ENCODE data around the gene MRPS15. TPM values are rescaled to one million over a fixed set of nuclear protein-coding genes. Genes with fewer than 3 reads are reported as not detected.

MRPS15 gene
- polyA plus RNA-seq, 1 experiment: 34.4 TPM

GRCh38 chr1:36466370-36467026 is 2.3 kb upstream of the MRPS15 start:
- Histone ChIP-seq H3K36me3 (ENCODE audit: control insufficient read depth, insufficient read depth, low read length) (0 out of 2 replicates have a peak, but pooled peaks cover 3% of the 10 kb centered on the region), H3K4me3 (ENCODE audit: low read depth, low read length) (no peak overlapping the region), H3K27me3 (ENCODE audit: control insufficient read depth, insufficient read depth, low read length) (peaks cover 1% of the 10 kb centered on the region; the same call in 1 of the 2 replicates)
- no peak for TF ChIP-seq CTCF (IDR thresholded peaks at IDR 0.05; ENCODE audit: insufficient read depth, low read depth, low read length)
- ChIA-PET POLR2A (no interaction called here), CTCF (interaction anchor here (0.7 kb wide), 1 partner anchor 88 kb away, joined by 4 read pairs; no protein-coding TSS in a partner anchor)
- DNase-seq (ENCODE audit: low read depth): no peak

GRCh38 chr1:36465731-36466369 is 1.7 kb upstream of the MRPS15 start:
- H3K4me3 ChIP-seq (ENCODE audit: low read depth, low read length): no peak overlapping the region
- no peaks in the 10 kb centered on the region for H3K27me3 ChIP-seq (ENCODE audit: control insufficient read depth, insufficient read depth, low read length)
- TF ChIP-seq CTCF (IDR thresholded peaks at IDR 0.05; ENCODE audit: insufficient read depth, low read depth, low read length): no peak
- peaks cover 5% of the 10 kb centered on the region for H3K36me3 ChIP-seq (ENCODE audit: control insufficient read depth, insufficient read depth, low read length)
- ChIA-PET CTCF (no interaction called here), POLR2A (no interaction called here)
- no peak for DNase-seq (ENCODE audit: low read depth)

GRCh38 chr1:36464605-36465393 is 615 bp upstream of the MRPS15 start:
- no peak for DNase-seq (ENCODE audit: low read depth)
- no peak for TF ChIP-seq CTCF (IDR thresholded peaks at IDR 0.05; ENCODE audit: insufficient read depth, low read depth, low read length)
- ChIA-PET POLR2A (interaction anchor here (1.9 kb wide), 1 partner anchor 14 kb away, joined by 8 read pairs; the partner anchor contains the start of gene OSCP1), CTCF (no interaction called here)
- Histone ChIP-seq H3K36me3 (ENCODE audit: control insufficient read depth, insufficient read depth, low read length) (peaks cover 11% of the 10 kb centered on the region), H3K4me3 (ENCODE audit: low read depth, low read length) (peak overlapping the region; percentile 81), H3K27me3 (ENCODE audit: control insufficient read depth, insufficient read depth, low read length) (no peaks in the 10 kb centered on the region)

GRCh38 chr1:36463463-36463802 is 751 bp downstream of the MRPS15 start:
- H3K36me3 ChIP-seq (ENCODE audit: control insufficient read depth, insufficient read depth, low read length): peaks cover 11% of the 10 kb centered on the region
- H3K27me3 ChIP-seq (ENCODE audit: control insufficient read depth, insufficient read depth, low read length): no peaks in the 10 kb centered on the region
- no peak for TF ChIP-seq CTCF (IDR thresholded peaks at IDR 0.05; ENCODE audit: insufficient read depth, low read depth, low read length)
- ChIA-PET CTCF (no interaction called here), POLR2A (interaction anchor here (1.9 kb wide), 1 partner anchor 13 kb away, joined by 8 read pairs; the partner anchor contains the start of gene OSCP1)
- DNase-seq (ENCODE audit: low read depth): no peak
- peak overlapping the region; percentile 81 for H3K4me3 ChIP-seq (ENCODE audit: low read depth, low read length)

- H3K36me3 ChIP-seq (ENCODE audit: control insufficient read depth, insufficient read depth, low read length): peaks cover 25% of the 10 kb centered on the region
- no peak for DNase-seq (ENCODE audit: low read depth)
- POLR2A ChIA-PET: no interaction called here
- H3K4me3 ChIP-seq (ENCODE audit: low read depth, low read length): no peak overlapping the region
- no peaks in the 10 kb centered on the region for H3K27me3 ChIP-seq (ENCODE audit: control insufficient read depth, insufficient read depth, low read length)
- no peak for TF ChIP-seq CTCF (IDR thresholded peaks at IDR 0.05; ENCODE audit: insufficient read depth, low read depth, low read length)
- CTCF ChIA-PET: no interaction called here
Measured at GRCh38 chr1:36458910-36459309, 5.3 kb downstream of the MRPS15 start.
